Measurements from ENCODE around the gene CDKAL1.
"Not testable (repeated sequence)": the region's sequence is repeated elsewhere in the genome, so short reads cannot be mapped to it uniquely, and the experiment has no call there.

The CDKAL1 gene

GRCh38 chr6:20732896-20733295 is 198.6 kb downstream of the CDKAL1 start:
- no peak for DNase-seq (ENCODE audit: low read depth in 2 of 3, low spot score in 1 of 3)

- no peak for DNase-seq (ENCODE audit: low read depth in 2 of 3, low spot score in 1 of 3)
These were observed 203.7 kb downstream of the CDKAL1 start for GRCh38 chr6:20737912-20738311.

- DNase-seq (ENCODE audit: low read depth in 2 of 3, low spot score in 1 of 3), result no peak
These were observed 205.8 kb downstream of the CDKAL1 start for GRCh38 chr6:20740088-20740487.

- DNase-seq (ENCODE audit: low read depth in 2 of 3, low spot score in 1 of 3), result no peak
These were observed 206.5 kb downstream of the CDKAL1 start for GRCh38 chr6:20740727-20741126.

- no peak for DNase-seq (ENCODE audit: low read depth in 2 of 3, low spot score in 1 of 3)
These were observed 207.2 kb downstream of the CDKAL1 start for GRCh38 chr6:20741490-20741889.

GRCh38 chr6:20744911-20745557 is 210.8 kb downstream of the CDKAL1 start:
- no peak for DNase-seq (ENCODE audit: low read depth in 2 of 3, low spot score in 1 of 3)

GRCh38 chr6:20746024-20746423 is 211.8 kb downstream of the CDKAL1 start:
- DNase-seq (ENCODE audit: low read depth in 2 of 3, low spot score in 1 of 3), result no peak

GRCh38 chr6:20746805-20747558 is 212.7 kb downstream of the CDKAL1 start:
- DNase-seq (ENCODE audit: low read depth in 2 of 3, low spot score in 1 of 3), result no peak

GRCh38 chr6:20747991-20748390 is 213.7 kb downstream of the CDKAL1 start:
- DNase-seq (ENCODE audit: low read depth in 2 of 3, low spot score in 1 of 3), result no peak

GRCh38 chr6:20751293-20751935 is 217.2 kb downstream of the CDKAL1 start:
- no peak for DNase-seq (ENCODE audit: low read depth in 2 of 3, low spot score in 1 of 3)

- no peak for DNase-seq (ENCODE audit: low read depth in 2 of 3, low spot score in 1 of 3)
These were observed 221.4 kb downstream of the CDKAL1 start for GRCh38 chr6:20755631-20756030.

- DNase-seq (ENCODE audit: low read depth in 2 of 3, low spot score in 1 of 3), result not testable (repeated sequence)
These were observed 222.4 kb downstream of the CDKAL1 start for GRCh38 chr6:20756584-20757147.

GRCh38 chr6:20757761-20758160 is 223.5 kb downstream of the CDKAL1 start:
- DNase-seq (ENCODE audit: low read depth in 2 of 3, low spot score in 1 of 3), result no peak

GRCh38 chr6:20763296-20763695 is 229.0 kb downstream of the CDKAL1 start:
- no peak for DNase-seq (ENCODE audit: low read depth in 2 of 3, low spot score in 1 of 3)

- DNase-seq (ENCODE audit: low read depth in 2 of 3, low spot score in 1 of 3), result no peak
These were observed 235.4 kb downstream of the CDKAL1 start for GRCh38 chr6:20769631-20770030.

- DNase-seq (ENCODE audit: low read depth in 2 of 3, low spot score in 1 of 3), result no peak
These were observed 236.5 kb downstream of the CDKAL1 start for GRCh38 chr6:20770773-20771172.

- DNase-seq (ENCODE audit: low read depth in 2 of 3, low spot score in 1 of 3), result no peak
These were observed 237.2 kb downstream of the CDKAL1 start for GRCh38 chr6:20771409-20771808.

- no peak for DNase-seq (ENCODE audit: low read depth in 2 of 3, low spot score in 1 of 3)
These were observed 239.6 kb downstream of the CDKAL1 start for GRCh38 chr6:20773822-20774221.

- DNase-seq (ENCODE audit: low read depth in 2 of 3, low spot score in 1 of 3), result no peak
These were observed 241.7 kb downstream of the CDKAL1 start for GRCh38 chr6:20775981-20776380.

GRCh38 chr6:20777801-20778200 is 243.5 kb downstream of the CDKAL1 start:
- DNase-seq (ENCODE audit: low read depth in 2 of 3, low spot score in 1 of 3), result no peak

- DNase-seq (ENCODE audit: low read depth in 2 of 3, low spot score in 1 of 3), result no peak
These were observed 244.2 kb downstream of the CDKAL1 start for GRCh38 chr6:20778459-20778858.

- DNase-seq (ENCODE audit: low read depth in 2 of 3, low spot score in 1 of 3), result no peak
These were observed 244.7 kb downstream of the CDKAL1 start for GRCh38 chr6:20778912-20779311.
